ENCODE results near the gene THAP7. TPM values are rescaled to one million over a fixed set of nuclear protein-coding genes. Genes with fewer than 3 reads are reported as not detected.

THAP7 gene
- total RNA-seq, 1 experiment from 2014 or later = 24.9 TPM

GRCh38 chr22:21047730-21048129 is 45.8 kb upstream of the THAP7 start:
- no peak for TF ChIP-seq CTCF (IDR thresholded peaks at IDR 0.05; ENCODE audit: unreplicated experiment)
- peaks cover 38% of the 10 kb centered on the region for H3K4me1 Mint-ChIP-seq (ENCODE audit: insufficient read depth, unreplicated experiment)
- H3K9me3 Mint-ChIP-seq (ENCODE audit: unreplicated experiment) = no peaks in the 10 kb centered on the region
- H3K27me3 Mint-ChIP-seq (ENCODE audit: insufficient read depth, unreplicated experiment) = no peaks in the 10 kb centered on the region
- POLR2A ChIA-PET = interaction anchor here (1.2 kb wide), 1 partner anchor 10 kb away, joined by 4 read pairs; no protein-coding TSS in a partner anchor
- no peak overlapping the region for H3K4me3 Mint-ChIP-seq (ENCODE audit: unreplicated experiment)
- CTCF ChIA-PET = interaction anchor here (0.7 to 1.3 kb wide), 2 partner anchors 9 to 26 kb away, joined by 4 to 7 read pairs; no protein-coding TSS in a partner anchor
- no peak for DNase-seq (ENCODE audit: unreplicated experiment)
- intact Hi-C loops (cut with micrococcal nuclease) = no loop called here
- no TSS peak for BruUV-seq (replicated peaks)
- no peak overlapping the region for H3K27ac Mint-ChIP-seq (ENCODE audit: low read depth, unreplicated experiment)
- H3K36me3 Mint-ChIP-seq (ENCODE audit: insufficient read depth, unreplicated experiment) = no peaks in the 10 kb centered on the region

DNA sequence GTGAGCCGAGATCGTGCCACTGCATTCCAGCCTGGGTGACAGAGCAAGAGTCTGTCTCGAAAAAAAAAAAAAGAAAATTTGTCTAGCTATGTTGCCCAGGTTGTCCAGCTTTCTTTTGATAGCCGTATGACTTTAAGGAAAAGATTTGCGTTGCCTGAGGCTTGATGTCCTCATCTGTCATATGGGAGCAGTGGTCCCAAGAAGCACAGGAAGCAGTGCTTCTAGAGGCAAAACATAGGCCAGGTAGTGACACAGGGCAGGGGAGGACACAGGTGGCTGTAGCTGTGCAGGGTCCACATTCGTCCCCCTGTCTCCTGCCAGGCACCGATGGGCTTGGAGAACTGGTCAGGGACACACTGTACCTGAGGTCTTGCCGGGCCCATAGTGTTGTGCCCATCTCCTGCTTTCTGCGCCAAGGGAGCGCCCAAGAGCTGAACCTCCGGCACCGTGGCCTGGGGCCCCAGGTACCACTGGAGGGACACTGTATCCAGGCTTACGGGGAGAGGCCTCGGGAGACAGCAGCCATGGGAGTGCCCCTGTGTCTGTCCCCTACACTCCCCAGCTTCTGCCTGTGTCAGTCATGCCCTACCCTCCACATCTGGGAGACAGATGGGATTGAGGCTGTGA is 45.2 kb upstream of the THAP7 start:
- no peaks in the 10 kb centered on the region for H3K9me3 Mint-ChIP-seq (ENCODE audit: unreplicated experiment)
- BruUV-seq (replicated peaks) = no TSS peak
- CTCF ChIA-PET = interaction anchor here (0.7 to 1.3 kb wide), 2 partner anchors 10 to 26 kb away, joined by 4 to 7 read pairs; no protein-coding TSS in a partner anchor
- intact Hi-C loops (cut with micrococcal nuclease) = no loop called here
- H3K27ac Mint-ChIP-seq (ENCODE audit: low read depth, unreplicated experiment) = no peak overlapping the region
- H3K27me3 Mint-ChIP-seq (ENCODE audit: insufficient read depth, unreplicated experiment) = no peaks in the 10 kb centered on the region
- DNase-seq (ENCODE audit: unreplicated experiment) = no peak
- POLR2A ChIA-PET = interaction anchor here (1.2 to 3.9 kb wide), 2 partner anchors 10 to 44 kb away, joined by 4 to 26 read pairs; partner anchors contain the start of gene THAP7
- no peak for TF ChIP-seq CTCF (IDR thresholded peaks at IDR 0.05; ENCODE audit: unreplicated experiment)
- no peaks in the 10 kb centered on the region for H3K36me3 Mint-ChIP-seq (ENCODE audit: insufficient read depth, unreplicated experiment)
- H3K4me3 Mint-ChIP-seq (ENCODE audit: unreplicated experiment) = no peak overlapping the region
- peaks cover 38% of the 10 kb centered on the region for H3K4me1 Mint-ChIP-seq (ENCODE audit: insufficient read depth, unreplicated experiment)

GRCh38 chr22:21045585-21046294 is 43.8 kb upstream of the THAP7 start, which contains the start of gene LRRC74B:
Gene LRRC74B (plus strand): TSS chr22:21045946. CDS start chr22:21045987, 41 bp downstream.
- BruUV-seq (replicated peaks) = no TSS peak
- no peaks in the 10 kb centered on the region for H3K27me3 Mint-ChIP-seq (ENCODE audit: insufficient read depth, unreplicated experiment)
- intact Hi-C loops (cut with micrococcal nuclease) = no loop called here
- peaks cover 30% of the 10 kb centered on the region for H3K4me1 Mint-ChIP-seq (ENCODE audit: insufficient read depth, unreplicated experiment)
- no peaks in the 10 kb centered on the region for H3K36me3 Mint-ChIP-seq (ENCODE audit: insufficient read depth, unreplicated experiment)
- H3K4me3 Mint-ChIP-seq (ENCODE audit: unreplicated experiment) = peak within 1 kb of the TSS; percentile 74
- no peaks in the 10 kb centered on the region for H3K9me3 Mint-ChIP-seq (ENCODE audit: unreplicated experiment)
- ChIA-PET POLR2A (interaction anchor here (1.4 to 3.9 kb wide), 5 partner anchors 28 to 64 kb away, joined by 3 to 26 read pairs (median 6); partner anchors contain the start of genes LZTR1, P2RX6 and THAP7), CTCF (interaction anchor here (0.7 to 1.2 kb wide), 2 partner anchors 24 to 43 kb away, joined by 5 read pairs; no protein-coding TSS in a partner anchor)
- peak; percentile 82 for DNase-seq (ENCODE audit: unreplicated experiment)
- TF ChIP-seq CTCF (IDR thresholded peaks at IDR 0.05; ENCODE audit: unreplicated experiment) = no peak
- H3K27ac Mint-ChIP-seq (ENCODE audit: low read depth, unreplicated experiment) = peak within 1 kb of the TSS; percentile 76
